Measurements from ENCODE around the gene HOXA10.

DNA sequence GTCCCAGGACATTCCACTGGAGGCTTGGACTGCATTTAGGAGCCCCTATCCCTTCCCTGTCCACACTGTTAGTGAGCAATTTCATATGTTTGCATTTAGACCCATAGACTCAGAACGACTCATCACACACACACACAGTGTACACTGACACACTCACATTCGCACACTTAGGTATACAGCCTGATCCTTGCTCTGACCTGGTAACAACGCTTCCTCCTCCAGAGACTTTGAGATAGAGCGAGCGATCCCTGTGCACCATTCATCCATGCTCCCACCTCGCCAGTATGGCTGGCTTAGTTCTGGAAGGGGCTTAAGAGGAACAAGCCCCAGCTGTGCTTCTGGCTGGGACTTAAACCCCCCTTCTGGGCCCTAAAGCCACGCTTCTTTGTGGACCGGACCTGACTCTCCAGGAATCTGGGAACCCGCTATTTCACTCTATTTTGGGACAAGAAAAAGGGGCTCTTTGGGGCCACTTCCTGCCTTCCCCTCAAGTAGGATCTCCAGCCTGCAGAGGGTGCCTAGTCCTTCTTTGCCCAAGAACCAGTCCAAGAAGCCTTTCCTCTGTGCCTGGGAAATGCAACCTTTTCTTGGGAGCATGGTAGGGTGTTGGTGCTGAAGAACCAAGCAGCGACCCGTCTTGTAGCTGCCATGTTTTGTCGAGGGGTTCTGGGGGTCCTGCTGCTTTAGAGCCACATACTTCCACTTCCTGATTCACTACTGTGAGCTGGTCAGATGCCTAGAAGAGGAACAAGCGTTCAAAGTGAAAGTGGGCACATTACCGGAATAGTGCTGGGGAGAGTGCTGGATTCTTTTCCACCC is 26.9 kb upstream of the HOXA10 start:
- no peak for TF ChIP-seq EZH2 (optimal IDR thresholded peaks at IDR 0.05; ENCODE audit: low read depth, low read length)
- TF ChIP-seq, protein P1, sequence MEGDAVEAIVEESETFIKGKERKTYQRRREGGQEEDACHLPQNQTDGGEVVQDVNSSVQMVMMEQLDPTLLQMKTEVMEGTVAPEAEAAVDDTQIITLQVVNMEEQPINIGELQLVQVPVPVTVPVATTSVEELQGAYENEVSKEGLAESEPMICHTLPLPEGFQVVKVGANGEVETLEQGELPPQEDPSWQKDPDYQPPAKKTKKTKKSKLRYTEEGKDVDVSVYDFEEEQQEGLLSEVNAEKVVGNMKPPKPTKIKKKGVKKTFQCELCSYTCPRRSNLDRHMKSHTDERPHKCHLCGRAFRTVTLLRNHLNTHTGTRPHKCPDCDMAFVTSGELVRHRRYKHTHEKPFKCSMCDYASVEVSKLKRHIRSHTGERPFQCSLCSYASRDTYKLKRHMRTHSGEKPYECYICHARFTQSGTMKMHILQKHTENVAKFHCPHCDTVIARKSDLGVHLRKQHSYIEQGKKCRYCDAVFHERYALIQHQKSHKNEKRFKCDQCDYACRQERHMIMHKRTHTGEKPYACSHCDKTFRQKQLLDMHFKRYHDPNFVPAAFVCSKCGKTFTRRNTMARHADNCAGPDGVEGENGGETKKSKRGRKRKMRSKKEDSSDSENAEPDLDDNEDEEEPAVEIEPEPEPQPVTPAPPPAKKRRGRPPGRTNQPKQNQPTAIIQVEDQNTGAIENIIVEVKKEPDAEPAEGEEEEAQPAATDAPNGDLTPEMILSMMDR (IDR thresholded peaks at IDR 0.05; ENCODE audit: low read length) = no peak

Data from MM.1S (cell line).